RWPE2 (cell line): ENCODE data around the gene PRKCH.

ENCODE experiments used
- ATAC-seq: fragments of 200-7000 bp; cut with Tn5 transposase; 3 replicates; pipeline ENCODE4 v1.9.1; 2021; ENCODE audit warnings: low read depth
- DNase-seq: peaks from one replicate; pipeline ENCODE4 v3.0.0-alpha.2; 2020; ENCODE audit warnings: low spot score
- H3K27ac ChIP-seq: fragments of 450-650 bp; 2 replicates; pipeline ENCODE4 v1.5.1; 2017; ENCODE audit warnings: mild to moderate bottlenecking; ENCODE audit not compliant: poor library complexity, severe bottlenecking
- H3K27me3 ChIP-seq: fragments of 250-450 bp; sonication (Bioruptor Pico); 2 replicates; pipeline ENCODE4 v1.5.1; 2021; ENCODE audit warnings: mild to moderate bottlenecking, moderate library complexity; ENCODE audit not compliant: insufficient read depth, poor library complexity, severe bottlenecking
- H3K36me3 ChIP-seq: fragments of 250-450 bp; sonication (Bioruptor Pico); 2 replicates; pipeline ENCODE4 v1.5.1; 2020; ENCODE audit warnings: low read depth, mild to moderate bottlenecking, moderate library complexity
- H3K4me1 ChIP-seq: fragments of 250-450 bp; sonication (Bioruptor Pico); 2 replicates; pipeline ENCODE4 v1.5.1; 2021; ENCODE audit warnings: mild to moderate bottlenecking, moderate library complexity; ENCODE audit not compliant: insufficient read depth, poor library complexity, severe bottlenecking
- H3K4me3 ChIP-seq: fragments of 250-450 bp; sonication (Bioruptor Pico); 2 replicates; pipeline ENCODE4 v1.5.1; 2021; ENCODE audit warnings: mild to moderate bottlenecking, moderate library complexity; ENCODE audit not compliant: severe bottlenecking
- H3K9me3 ChIP-seq: fragments of 250-450 bp; sonication (Bioruptor Pico); 2 replicates; pipeline ENCODE4 v1.5.1; 2021; ENCODE audit warnings: mild to moderate bottlenecking, moderate library complexity; ENCODE audit not compliant: severe bottlenecking
- TF ChIP-seq, protein P1 (sequence below): fragments of 450-650 bp; IDR thresholded peaks from one replicate; pipeline ENCODE4 v1.5.1; 2017; ENCODE audit warnings: mild to moderate bottlenecking, moderate library complexity; ENCODE audit not compliant: poor library complexity, severe bottlenecking

Gene PRKCH

DNA sequence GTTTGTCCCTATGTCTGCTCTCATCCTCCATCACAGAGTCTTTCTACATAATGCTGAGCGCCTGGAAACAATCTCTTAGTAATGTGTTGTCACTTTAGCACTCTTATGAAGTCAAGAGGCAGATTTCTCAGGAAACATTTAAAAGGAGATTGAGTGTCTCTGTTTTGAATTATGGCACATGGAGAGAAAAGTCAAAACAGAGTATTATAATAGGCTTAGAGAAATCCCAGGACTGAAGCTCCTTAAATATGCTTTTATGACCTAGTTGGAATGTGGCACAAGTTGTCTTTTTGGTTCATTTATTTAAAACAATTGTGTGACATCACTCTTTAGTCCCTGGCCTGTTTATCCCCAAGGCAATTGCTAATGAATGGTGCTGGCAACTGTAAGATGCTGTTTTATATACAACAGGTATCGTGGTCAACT lies 256.1 kb downstream of the PRKCH start:
- DNase-seq (no peak), ATAC-seq (no peak)
- Histone ChIP-seq H3K36me3 (no peaks in the 10 kb centered on the region), H3K9me3 (no peaks in the 10 kb centered on the region), H3K4me1 (peaks cover 37% of the 10 kb centered on the region), H3K27ac (no peak overlapping the region), H3K4me3 (no peak overlapping the region), H3K27me3 (no peaks in the 10 kb centered on the region)
- TF ChIP-seq, protein P1, sequence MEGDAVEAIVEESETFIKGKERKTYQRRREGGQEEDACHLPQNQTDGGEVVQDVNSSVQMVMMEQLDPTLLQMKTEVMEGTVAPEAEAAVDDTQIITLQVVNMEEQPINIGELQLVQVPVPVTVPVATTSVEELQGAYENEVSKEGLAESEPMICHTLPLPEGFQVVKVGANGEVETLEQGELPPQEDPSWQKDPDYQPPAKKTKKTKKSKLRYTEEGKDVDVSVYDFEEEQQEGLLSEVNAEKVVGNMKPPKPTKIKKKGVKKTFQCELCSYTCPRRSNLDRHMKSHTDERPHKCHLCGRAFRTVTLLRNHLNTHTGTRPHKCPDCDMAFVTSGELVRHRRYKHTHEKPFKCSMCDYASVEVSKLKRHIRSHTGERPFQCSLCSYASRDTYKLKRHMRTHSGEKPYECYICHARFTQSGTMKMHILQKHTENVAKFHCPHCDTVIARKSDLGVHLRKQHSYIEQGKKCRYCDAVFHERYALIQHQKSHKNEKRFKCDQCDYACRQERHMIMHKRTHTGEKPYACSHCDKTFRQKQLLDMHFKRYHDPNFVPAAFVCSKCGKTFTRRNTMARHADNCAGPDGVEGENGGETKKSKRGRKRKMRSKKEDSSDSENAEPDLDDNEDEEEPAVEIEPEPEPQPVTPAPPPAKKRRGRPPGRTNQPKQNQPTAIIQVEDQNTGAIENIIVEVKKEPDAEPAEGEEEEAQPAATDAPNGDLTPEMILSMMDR, result no peak

DNA sequence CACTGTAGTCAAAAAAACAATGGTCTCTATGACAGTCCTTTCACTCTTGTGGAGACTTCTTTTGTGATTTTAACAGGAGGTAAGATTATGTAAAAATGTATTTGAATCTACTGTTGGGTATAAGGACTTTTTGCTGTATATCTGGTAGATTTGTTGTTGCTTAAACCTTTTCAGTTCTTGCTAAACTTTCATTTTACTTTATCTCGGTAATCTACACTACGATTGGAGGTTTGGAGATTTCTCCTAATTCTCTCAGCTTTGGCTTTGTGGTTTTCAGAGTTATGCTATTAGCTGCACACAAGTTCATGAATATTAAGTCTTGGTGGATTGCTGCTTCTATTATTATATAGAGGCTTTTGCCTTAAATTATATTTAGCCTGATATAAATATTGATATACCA lies 257.4 kb downstream of the PRKCH start:
- Histone ChIP-seq H3K4me3 (no peak overlapping the region), H3K36me3 (no peaks in the 10 kb centered on the region), H3K4me1 (peaks cover 25% of the 10 kb centered on the region), H3K27me3 (no peaks in the 10 kb centered on the region), H3K27ac (no peak overlapping the region), H3K9me3 (no peaks in the 10 kb centered on the region)
- no peak for ATAC-seq
- no peak for DNase-seq
- TF ChIP-seq, protein P1, result no peak

DNA sequence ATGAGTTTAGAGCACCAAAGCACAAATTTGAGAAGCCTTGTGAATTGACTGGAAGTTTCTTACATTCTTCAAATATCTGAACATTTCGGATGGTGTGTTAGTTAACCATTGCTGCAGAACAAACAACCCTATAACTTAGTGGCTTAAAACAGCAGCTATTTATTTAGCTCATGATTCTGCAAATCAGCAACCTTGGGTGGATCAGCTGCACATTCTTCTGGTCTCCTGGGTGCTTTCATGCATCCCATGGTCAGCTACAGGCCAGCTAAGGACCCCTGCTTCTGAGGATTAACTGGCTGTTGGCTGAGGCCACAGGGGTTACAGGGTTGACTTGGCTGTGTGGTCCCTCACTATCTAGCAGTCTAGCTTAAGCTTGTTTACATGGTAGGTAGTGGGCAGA lies 260.0 kb downstream of the PRKCH start:
- TF ChIP-seq, protein P1, result no peak
- Histone ChIP-seq H3K36me3 (no peaks in the 10 kb centered on the region), H3K9me3 (no peaks in the 10 kb centered on the region), H3K4me1 (peaks cover 35% of the 10 kb centered on the region), H3K27me3 (no peaks in the 10 kb centered on the region), H3K4me3 (no peak overlapping the region), H3K27ac (no peak overlapping the region)
- ATAC-seq (no peak), DNase-seq (no peak)

DNA sequence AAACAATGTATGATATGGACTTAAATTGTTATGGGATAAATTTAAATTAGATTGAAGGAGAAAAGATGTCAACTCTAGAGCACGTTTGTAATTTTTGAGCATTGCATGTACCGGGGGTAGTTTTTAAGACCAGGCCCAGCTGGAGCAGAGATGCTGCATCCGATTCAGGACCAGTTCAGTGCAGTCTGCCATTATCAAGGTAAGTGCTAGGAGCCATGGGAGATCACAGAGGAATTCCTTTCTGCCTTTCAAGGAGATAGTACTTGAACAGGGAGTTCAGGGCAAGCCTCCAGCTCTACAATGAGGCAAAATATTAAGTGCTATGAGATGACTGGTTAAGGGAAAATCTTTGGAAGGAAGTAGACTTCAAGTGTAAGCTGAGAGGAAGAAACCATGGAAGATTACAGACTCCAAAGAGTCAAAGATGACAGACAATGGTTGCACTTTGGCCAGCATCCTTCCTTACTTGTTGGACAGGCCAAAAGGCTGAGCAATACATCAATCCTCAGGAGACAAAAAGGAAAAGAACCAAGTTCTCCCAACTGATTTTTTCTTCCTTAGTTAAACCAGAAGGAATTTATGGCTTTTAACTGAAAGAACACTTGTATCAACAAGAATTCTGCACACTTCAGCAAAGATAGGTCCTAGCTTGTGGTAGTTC lies 260.7 kb downstream of the PRKCH start:
- ATAC-seq, result no peak
- Histone ChIP-seq H3K4me3 (no peak overlapping the region), H3K36me3 (no peaks in the 10 kb centered on the region), H3K27ac (no peak overlapping the region), H3K27me3 (no peaks in the 10 kb centered on the region), H3K4me1 (peaks cover 42% of the 10 kb centered on the region), H3K9me3 (no peaks in the 10 kb centered on the region)
- no peak for DNase-seq
- TF ChIP-seq, protein P1, result no peak

DNA sequence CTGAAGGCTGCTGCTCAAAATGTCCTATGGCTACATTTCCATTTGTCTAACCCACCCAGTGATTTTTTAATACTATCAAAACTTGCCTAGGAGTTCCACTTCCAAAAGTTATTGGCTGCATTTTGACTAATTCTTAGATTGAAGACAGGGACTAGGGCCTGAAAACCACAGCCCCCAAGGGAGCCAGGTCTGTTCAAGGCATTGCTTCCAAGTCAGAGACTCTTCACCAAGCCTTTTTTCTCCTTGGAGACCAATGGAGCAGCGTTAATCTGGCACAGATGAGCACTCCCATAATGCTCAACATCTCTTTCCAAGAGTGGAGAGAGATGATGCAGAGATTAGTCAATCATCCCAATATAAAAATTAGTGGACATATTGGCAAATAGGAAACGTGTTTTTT lies 261.4 kb downstream of the PRKCH start:
- Histone ChIP-seq H3K4me3 (no peak overlapping the region), H3K36me3 (no peaks in the 10 kb centered on the region), H3K27me3 (no peaks in the 10 kb centered on the region), H3K27ac (no peak overlapping the region), H3K9me3 (no peaks in the 10 kb centered on the region), H3K4me1 (peaks cover 50% of the 10 kb centered on the region)
- TF ChIP-seq, protein P1, result no peak
- DNase-seq, result no peak
- ATAC-seq, result no peak
